COLO829 (cell line): ENCODE measurements around the gene CPEB3.
"Not testable (repeated sequence)": the region's sequence is repeated elsewhere in the genome, so short reads cannot be mapped to it uniquely, and the experiment has no call there.

Experiments used
- DNase-seq: peaks from one replicate; pipeline ENCODE4 v3.0.0; 2012; ENCODE audit warnings: low spot score

Gene CPEB3

DNA sequence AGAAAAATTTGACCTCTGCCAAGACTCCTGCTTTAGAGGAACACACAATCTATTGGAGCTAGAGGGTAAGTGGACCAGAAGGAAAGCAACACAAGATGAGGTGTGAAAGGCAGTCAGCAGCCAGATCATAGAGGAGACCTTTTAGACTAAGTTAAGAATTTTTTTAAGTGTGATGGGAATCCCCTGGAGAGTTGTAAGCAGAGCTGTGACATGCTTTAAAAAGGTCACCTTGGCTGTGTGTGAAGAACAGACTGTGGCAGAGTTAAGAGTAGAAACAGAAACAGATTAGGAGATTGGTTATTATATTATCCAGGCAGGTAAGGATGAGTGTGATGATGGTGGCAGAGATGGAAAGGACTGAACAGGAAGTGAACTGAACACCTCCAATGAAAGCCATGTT is 23.5 kb downstream of the CPEB3 start:
- DNase-seq = no peak

DNA sequence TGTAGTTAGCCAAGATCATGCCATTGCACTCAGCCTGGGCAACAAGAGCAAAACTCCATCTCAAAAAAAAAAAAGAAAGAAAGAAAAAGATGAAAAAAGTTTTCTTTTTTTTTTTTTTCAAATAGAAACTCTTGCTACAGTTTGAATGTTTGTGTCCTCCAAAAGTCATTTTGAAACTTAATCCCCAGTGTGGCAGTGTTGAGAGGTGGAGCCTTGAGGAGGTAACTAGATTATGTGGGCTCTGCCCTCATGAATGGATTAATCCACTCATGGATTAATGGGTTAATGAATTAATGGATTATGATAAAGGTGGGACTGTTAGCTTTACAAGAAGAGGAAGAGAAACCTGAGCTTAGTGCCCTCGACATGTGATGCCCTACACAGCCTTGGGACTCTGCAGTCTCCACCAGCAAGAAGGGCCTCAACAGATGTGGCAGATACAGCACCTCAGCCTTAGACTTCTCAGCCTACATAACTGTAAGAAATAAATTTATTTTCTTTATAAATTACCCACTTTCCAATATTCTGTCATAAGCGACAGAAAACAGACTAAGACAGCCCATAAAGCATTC is 25.1 kb downstream of the CPEB3 start:
- DNase-seq = no peak

GRCh38 chr10:92264249-92264648 is 26.6 kb downstream of the CPEB3 start:
- DNase-seq = no peak

DNA sequence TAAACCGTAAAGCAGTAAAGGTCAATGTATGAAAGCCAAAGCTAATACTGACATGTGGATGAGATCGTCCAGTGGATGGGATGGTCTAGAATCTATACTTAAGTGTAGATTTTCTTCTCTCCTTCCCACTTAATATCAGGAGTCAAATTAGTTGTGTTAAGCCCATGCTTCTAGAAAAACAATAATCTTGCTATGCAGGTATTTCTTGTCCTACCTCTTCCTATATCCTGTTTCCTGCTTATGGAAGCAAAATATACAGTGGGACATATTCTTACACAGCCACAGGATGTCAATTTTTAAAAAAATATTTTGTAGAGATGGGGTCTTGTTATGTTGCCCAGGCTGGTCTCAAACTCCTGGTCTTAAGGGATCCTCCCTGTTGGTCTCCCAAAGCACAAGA is 27.5 kb downstream of the CPEB3 start:
- no peak for DNase-seq

- DNase-seq = no peak
Observed at GRCh38 chr10:92248566-92248965, 42.3 kb downstream of the CPEB3 start.

DNA sequence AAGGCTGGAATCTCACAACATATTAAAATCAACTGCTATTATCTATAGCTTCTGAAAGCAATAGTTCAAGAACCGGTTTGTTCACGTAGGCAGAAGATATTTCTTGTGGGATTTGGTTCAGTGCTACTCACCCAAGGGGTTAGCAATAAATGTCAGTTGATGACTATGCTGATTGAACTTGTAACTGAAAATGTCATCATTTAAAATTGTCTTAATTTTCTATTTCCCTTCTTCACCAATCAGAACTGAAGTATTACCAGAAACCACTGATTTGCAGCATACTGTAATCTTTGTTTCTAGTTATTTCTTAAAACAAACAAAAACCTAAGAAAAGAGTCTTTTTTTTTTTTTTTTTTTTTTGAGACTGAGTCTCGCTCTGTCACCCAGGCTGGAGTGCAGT is 46.1 kb downstream of the CPEB3 start:
- DNase-seq = no peak

DNA sequence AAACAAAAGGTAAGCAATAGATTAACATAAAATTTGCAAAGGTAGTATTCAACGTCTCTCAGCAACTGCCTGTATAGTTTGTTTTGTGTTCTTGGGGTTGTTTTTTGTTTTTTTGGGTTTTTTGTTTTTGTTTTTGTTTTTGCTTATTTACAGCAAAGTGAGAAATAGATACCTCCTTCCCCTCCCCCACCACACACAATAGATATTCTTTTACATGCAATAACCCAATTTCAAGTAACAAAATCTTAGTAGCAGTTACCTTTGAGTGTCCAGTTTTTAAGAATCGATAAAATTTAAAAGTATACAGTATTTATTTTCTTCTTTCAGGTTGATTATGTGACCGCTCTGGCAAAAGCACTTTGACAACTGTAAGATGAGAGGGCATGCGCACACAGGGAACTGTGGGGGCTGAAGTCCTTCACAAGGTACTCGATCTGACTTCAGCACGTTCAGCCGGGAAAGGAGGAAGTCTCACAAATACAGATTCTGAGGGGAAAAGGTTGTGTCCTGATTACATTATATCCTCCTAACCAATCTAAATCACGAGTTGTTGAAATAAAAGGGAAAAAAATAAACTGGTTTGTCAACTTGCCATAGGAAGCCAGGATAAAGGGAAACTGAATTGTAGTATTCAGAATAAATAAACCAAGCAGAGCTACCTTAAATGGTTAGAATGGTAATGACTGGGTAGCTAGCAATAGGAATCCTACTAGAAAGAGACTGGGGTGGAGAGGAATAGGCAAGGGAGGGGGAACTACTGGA is 47.8 kb downstream of the CPEB3 start:
- peak; percentile 20 for DNase-seq

GRCh38 chr10:92242380-92242779 is 48.5 kb downstream of the CPEB3 start:
- no peak for DNase-seq

DNA sequence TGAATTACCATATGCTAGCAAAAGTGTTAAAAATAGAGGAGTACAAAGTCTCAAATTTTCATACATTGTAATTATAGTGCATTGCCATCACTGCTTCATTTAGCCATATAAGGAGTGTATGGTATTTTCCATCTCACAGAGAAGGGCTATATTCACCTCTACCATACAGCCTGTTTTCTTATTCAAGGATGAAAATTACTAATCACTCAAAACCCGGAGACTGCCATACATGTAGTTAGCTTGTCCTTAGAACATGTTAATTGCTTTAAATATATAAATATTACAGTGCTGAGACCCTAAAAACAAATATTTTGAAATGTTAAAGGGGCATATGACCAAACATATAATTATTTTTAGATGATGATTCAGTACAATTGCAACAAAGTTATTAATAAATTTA is 49.4 kb downstream of the CPEB3 start:
- no peak for DNase-seq

GRCh38 chr10:92241158-92241500 is 49.7 kb downstream of the CPEB3 start:
- DNase-seq = no peak

- peak; percentile 56 for DNase-seq
Observed at GRCh38 chr10:92240289-92241157, 50.4 kb downstream of the CPEB3 start.

GRCh38 chr10:92239600-92240288 is 51.1 kb downstream of the CPEB3 start:
- DNase-seq = no peak

GRCh38 chr10:92239151-92239599 is 51.7 kb downstream of the CPEB3 start:
- no peak for DNase-seq

DNA sequence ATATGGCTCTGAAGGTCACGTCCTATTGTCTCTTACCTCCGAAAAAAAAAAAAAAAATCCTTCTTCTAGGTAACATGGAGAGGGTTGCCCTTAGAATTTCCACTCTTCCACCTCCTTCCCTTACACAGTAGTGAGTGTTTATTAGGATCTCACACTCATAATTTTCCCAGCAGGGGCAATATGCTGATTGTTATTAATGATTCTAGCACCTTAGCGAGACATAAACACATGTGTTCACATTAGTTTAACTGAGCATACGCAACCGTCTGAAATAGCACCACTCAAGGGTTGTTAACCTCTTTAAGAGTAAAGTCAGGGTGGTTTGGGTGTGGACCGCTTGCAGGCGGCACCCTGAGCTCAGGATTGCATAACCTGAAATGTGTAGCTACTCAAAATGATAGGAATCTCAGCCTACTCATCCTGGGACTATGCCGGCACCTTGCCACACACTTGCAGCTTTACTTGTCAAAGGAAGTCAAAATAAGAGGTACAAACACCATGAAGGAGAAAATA is 52.2 kb downstream of the CPEB3 start:
- DNase-seq = no peak

- no peak for DNase-seq
Observed at GRCh38 chr10:92238054-92238585, 52.8 kb downstream of the CPEB3 start.

DNA sequence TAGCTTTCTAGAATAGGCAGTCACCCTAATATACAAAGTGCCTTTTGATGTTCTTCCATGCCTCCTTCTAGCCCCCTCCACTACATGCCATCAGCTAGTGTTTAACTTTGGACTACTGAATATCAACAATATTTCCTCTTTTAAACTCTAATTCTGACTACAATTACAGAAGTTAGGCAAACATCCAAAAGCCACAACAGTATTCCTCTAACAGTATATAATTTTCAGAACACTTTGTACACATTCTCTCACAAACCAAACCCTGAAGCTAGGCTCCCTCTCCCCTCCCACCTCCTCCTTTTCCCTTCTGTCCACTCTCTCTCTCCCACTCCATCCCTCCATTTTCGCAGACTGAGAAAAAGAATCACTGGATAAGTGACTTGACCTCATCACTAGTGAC is 59.7 kb downstream of the CPEB3 start:
- no peak for DNase-seq

- DNase-seq = peak; percentile 50
Observed at GRCh38 chr10:92222603-92223262, 68.1 kb downstream of the CPEB3 start.

DNA sequence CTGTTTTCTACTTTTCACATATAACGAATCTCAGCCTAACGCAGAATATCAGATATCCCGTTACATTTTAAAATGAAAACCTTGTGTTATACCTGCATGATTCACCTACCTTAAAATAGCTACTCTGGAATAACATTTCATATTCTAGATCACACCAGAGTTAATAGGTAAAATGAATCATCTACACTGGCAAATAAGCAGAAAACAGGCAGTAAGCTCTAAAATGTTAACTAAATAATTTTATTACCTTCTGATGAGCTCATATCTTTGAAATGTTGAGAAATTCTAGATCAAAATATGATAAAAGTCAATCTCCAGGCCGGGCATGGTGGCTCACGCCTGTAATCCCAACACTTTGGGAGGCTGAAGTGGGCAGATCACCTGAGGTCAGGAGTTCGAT is 71.3 kb downstream of the CPEB3 start:
- no peak for DNase-seq

DNA sequence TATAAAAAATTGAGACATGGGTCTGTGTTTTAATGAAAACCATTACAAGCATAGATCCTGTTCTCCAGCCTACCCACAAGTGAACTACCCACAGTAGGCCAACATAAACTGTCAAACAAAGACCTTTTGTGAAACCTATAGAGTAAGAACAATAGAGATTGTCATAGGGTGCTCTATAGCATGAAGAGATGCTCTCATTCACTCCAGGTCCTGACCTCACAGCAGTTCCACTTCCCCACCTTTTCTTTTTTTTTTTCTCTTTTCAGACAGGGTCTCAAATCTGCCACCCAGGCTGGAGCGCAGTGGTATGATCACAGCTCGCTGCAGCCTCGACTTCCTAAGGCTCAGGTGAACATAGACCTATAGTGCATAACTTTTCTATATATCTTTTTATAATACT is 72.3 kb downstream of the CPEB3 start:
- no peak for DNase-seq

GRCh38 chr10:92216608-92217007 is 74.3 kb downstream of the CPEB3 start:
- DNase-seq = not testable (repeated sequence)

DNA sequence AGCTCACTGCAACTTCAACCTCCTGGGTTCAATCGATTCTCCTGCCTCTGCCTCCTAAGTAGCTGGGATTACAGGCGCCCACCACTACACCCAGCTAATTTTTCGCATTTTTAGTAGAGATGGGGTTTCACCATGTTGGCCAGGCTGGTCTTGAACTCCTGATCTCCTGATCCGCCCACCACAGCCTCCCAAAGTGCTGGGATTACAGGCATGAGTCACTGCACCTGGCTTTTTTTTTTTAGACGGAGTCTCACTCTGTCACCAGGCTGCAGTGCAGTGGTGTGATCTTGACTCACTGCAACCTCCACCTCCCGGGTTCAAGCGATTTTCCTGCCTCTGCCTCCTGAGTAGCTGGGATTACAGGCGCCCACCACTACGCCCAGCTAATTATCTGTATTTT is 75.7 kb downstream of the CPEB3 start:
- DNase-seq = not testable (repeated sequence)
